IPS-NIHi7 (cell line): ENCODE results near the gene CLDN15.
"Not testable (repeated sequence)": the region's sequence is repeated elsewhere in the genome, so short reads cannot be mapped to it uniquely, and the experiment has no call there.

ENCODE experiments used
- DNase-seq: peaks from one replicate; pipeline ENCODE4 v3.0.0; 2012; ENCODE audit warnings: mixed read lengths; ENCODE audit errors: extremely low spot score

CLDN15 gene, protein sequence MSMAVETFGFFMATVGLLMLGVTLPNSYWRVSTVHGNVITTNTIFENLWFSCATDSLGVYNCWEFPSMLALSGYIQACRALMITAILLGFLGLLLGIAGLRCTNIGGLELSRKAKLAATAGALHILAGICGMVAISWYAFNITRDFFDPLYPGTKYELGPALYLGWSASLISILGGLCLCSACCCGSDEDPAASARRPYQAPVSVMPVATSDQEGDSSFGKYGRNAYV

DNA sequence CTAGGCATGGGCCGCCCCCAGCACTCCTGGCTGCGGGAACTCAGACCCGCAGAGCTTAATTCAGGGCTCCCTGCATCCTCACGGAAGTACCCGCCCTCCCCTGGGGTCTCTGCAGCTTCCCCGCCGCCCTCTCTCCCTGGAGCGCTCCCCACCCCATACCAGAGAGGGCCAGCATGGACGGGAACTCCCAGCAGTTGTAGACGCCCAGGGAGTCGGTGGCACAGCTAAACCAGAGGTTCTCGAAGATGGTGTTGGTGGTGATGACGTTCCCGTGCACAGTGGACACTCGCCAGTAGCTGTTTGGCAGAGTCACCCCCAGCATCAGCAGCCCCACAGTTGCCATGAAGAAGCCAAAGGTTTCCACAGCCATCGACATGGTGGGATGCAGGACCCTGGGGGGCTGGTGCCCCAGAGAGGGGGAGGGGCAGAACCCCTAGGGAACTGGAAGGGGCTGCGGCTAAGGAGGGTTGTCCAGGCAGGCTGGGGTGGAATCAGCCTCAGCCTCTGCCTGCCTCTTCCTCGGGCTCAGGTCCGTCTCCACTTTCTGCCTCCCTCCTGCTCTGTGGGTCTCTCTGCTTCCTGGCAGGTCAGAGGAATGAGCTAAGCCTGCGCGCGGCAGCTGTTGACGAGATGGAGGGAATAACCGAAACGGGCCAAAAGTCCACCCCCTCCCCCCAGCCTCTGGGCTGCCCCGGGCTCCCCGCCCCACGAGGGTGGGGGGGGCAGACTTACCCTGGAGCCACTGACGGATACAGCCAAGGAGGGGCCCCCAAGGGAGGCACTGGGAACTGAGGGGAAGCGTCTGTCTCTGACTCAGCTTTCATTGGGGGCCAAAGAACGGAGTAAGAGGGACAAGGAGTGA lies at the start of gene CLDN15:
CLDN15 (minus strand) TSS at position 597 of the 862 bp plus-strand sequence; CDS start at position 376, 221 bp downstream.
- no peak for DNase-seq

DNA sequence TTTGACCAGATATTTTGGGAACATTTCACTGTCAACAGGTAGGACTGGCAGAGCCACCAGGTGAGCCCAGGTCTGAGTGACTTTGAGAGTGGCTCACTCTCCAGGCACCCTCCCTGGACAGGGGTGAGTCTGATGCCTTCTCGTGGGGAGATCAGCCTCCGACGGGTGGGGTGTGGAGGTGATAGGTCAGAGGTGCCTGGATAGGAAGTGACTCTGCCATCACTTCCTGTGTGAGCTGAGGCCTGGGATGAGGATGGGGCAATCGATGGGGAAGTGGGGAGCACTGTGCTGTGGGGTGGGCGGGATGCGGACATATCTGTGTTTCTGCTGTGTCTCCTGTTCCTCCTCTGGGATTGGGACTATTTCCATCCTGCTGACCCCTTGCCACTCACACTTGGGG lies 49.4 kb upstream of the CLDN15 start:
- no peak for DNase-seq

DNA sequence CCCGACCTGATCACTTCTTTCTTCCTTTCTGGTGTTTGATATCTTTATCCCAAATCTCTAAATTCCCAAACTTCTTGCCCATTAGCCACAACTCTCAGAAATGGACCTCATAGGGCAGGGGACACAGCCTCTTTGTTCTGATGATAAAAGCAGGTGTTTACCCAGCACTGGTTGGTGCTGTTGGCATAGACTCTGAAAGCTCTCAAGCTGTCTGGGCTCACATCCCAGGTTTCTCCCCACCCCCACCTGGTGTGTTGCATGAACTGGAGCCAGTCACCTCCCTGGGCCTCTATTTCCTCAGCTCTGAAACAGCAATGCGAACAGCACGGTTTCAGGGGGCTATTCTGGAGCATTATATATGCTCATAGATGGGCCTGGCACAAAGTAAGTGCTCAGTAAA lies 48.3 kb upstream of the CLDN15 start:
- not testable (repeated sequence) for DNase-seq

DNA sequence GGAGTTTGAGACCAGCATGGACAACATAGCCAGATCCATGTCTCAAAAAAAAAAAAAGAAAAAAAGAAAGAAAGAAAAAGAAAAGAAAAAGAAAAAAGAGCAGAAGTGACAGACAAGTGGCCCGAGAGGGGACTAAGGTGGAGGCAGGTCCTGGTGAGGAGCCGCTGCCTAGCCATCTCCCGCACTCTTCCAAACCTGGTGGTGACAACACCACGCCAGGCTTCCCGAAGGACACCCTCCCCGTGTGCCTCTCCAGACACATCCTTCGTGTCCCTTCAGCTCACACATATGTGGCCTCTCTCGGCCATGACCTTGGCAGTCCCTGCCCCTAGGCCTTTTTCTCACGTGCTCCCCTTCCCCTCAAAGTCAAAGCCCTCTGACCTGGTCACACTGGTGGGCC lies 47.6 kb upstream of the CLDN15 start:
- no peak for DNase-seq

DNA sequence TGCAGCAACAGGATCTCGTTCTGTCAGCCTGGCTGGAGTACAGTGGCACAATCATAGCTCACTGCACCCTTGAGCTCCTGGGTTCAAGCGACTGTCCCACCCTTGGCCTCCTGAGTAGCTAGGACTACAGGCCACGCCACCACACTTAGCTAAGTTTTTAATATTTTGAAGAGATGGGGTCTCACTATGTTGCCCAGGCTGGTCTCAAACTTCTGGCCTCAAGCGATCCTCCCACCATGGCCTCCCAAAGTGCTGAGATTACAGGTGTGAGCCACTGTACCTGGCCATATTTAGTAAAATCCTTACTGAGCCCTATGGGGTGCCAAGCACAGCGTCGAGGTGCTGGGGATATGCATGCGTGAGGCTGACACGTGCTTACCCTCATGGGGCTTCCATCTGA lies 43.3 kb upstream of the CLDN15 start:
- not testable (repeated sequence) for DNase-seq

DNA sequence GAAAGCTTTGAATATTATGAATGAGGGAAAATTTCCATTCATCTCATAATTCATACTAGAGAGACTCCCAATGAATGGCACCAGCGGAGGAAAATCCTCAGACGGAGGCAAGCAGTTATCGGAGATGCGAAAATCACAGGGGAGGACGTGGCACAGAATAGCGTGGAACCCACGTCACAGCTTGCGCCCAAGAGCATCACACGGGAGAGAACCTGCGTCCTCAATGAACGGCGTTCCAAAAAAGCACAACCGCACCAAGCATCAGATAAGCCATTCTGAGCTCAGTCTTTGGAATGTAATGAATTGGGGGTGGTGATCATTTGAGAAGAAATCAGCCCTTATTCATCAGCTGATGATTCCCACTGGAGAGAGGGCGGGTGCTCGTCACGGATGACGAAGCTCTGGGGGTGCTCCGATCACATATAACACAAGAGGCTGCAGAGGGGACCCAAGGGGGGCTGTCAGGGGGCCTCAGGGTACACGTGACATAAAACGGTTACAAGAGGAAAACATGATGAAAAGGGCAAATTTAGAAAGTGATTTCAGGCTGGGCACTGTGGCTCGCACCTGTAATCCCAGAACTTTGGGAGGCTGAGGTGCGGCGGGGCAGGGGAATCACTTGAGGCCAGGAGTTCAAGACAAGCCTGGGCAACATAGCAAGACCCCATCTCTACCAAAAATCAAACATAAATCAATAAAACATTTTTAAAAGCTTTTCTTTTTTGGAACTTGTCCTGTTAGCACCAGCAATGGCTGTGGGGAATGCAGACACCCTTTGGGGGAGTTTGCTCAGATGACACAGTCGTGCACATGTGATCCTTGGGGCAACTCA lies 41.1 kb upstream of the CLDN15 start:
- DNase-seq = no peak

DNA sequence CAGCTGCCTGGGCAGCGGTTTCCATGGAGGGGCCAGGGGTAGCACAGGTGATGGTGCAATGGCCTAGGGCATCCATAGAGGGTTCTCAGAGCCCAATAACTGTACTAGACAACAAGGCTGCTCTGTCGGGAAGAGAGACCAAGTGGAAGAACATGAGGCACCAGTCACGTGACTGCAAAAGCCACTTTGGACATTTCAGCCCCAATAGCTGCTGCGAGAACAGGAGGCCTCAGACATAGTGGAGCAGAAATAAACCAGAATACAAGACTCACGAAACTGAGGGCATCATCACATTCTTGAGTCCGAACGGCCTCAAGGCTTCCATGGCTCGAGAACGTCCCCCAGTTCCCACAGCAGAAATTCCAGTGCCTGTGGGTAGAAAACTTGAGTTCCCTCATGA lies 39.6 kb upstream of the CLDN15 start:
- DNase-seq = no peak

DNA sequence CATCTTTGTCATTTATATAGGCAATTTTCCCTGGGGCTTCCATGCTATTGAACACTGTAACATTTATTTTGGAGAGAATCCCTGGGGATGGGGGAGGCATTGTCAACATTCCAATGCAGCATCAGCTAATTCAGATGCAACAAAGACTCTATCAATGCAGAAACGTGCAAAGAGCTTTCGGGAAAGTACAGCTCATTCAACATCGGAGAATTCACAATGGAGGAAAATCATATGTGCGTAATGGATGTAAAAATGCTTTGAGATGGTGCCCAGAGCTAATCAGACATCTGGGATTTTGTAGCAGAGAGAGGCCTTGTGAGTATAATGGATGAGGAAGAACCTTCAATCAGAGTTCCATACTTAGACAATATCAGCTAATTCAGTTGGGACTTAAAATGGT lies 35.6 kb upstream of the CLDN15 start:
- DNase-seq = no peak

DNA sequence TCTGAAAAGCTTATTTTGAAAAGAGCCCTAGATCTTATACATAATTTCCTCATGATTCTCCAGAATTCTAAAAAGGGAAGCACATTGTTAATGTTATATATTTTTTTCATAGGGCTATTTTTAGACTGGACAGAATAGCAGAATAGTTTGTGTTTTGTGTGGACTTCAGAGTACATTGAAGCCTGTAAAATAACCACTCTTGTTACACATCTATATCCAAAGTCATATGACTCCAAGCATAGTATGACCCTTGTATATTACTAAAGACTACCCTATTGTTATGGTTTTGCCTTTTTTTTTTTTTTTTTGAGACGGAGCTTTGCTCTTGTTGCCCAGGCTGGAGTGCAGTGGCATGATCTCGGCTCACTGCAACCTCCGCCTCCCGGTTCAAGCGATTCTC lies 33.4 kb upstream of the CLDN15 start:
- DNase-seq = no peak

DNA sequence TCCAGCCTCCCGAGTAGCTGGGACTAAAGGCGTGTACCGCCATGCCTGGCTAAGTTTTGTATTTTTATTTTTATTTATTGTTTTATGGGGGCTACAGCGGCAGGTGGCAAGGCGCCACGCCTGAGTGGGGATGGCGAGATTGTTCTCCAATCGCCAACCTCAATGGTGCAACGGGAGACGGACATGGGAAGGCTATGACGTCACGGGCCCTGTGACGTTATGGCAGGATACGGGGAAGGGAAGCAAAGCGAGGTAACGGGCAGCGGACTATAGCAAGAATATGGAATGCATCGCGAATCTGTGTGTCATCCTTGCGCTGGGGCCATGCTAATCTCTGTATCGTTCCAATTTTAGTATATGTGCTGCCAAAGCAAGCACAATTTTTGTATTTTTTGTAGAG lies 32.1 kb upstream of the CLDN15 start:
- no peak for DNase-seq

DNA sequence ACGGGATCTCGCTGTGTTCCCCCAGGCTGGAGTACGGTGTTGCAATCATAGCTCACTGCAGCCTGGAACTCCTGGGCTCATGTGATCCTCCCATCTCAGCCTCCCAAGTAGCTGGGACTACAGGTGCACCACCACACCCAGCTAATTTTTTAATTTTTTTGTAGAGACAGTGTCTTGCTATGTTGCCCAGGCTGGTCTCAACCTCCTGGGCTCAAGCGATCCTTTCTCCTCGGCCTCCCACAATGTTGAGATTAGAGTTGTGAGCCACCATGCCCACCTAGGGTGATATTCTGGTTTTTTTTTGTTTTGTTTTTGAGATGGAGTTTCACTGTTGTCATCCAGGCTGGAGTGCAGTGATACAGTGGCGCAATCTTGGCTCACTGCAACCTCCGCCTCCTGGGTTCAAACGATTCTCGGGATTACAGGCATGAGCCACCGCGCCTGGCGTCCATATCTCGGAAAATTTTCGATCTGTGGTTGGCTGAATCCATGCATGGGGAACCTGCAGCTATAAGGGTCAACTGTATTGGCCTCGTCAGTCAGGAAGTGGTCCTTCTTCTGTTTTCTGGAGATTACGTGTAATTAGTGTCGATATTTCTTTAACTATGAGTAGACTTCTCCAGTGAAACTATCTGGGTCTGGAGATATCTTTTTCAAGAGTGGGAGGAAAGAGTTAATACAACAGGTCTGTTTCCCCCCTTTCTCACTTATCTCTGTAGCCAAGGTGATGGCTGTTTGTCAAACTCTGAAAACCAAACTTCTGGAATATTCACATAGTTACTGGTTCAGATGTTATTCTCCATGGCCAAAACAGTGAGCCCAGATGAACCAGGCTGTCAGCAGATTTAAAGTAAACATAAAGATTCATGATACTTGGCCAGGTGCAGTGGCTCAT lies 28.3 kb upstream of the CLDN15 start:
- no peak for DNase-seq

DNA sequence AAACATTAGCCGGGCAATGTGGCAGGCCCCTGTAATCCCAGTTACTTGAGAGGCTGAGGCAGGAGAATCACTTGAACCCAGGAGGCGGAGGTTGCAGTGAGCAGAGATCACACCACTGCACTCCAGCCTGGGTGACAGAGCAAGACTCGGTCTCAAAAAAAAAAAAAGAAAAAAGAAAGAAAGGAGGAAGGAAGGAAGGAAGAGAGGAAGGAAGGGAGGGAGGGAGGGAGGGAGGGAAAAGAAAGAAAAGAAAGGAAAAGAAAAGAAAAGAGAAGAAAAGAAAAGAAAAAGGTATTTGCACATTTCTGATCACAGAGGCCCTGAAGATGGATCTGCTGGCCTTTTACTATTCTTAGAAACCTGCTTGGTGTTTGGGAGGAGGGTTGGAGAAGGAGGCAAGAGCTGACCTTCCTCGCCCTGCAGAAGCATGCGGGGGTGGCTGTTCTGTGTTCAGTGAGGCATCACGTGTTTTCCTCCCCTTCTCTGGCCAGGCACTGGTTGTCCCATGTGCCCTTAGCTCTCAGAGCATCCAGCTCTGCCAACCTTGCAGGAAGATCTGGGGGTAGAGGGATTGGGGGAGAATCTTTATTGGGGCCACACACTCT lies 26.6 kb upstream of the CLDN15 start:
- not testable (repeated sequence) for DNase-seq

DNA sequence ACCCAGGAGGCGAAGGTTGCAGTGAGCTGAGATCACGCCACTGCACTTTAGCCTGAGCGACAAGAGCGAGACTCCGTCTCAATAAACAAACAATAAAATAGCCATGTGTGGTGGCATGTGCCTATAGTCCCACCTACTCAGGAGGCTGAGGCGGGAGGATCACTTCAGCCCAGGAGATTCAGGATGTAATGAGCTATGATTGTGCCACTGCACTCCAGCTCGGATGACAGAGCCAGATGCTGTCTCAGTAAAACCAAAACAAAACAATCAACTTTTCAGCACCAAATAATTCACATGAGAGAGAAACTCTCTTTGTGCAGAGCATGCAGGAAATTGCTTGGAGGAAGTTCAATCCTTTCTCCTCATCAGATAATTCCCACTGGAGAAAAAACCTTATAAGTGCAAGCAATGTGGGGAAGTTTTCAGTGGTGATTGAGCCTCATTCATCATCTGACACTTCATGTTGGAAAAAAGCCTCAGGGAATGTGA lies 20.7 kb upstream of the CLDN15 start:
- DNase-seq = no peak

DNA sequence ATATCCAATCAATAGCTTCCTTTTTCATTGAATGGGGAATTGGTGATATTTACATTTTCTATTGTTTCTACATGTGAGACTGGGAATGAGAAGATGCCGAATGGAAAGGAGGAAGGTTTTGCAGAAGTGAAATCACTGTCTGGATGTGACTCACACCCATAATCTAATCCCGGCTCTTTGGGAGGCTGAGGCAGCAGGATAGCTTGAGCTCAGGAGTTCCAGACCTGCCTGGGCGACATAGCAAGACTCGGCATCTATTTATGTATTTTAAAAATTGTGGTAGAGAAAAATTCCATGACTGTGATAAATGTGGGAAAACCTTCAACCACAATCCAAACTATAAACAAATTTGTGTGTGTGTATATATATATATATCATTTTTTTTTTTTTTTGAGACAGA lies 18.2 kb upstream of the CLDN15 start:
- DNase-seq = no peak

DNA sequence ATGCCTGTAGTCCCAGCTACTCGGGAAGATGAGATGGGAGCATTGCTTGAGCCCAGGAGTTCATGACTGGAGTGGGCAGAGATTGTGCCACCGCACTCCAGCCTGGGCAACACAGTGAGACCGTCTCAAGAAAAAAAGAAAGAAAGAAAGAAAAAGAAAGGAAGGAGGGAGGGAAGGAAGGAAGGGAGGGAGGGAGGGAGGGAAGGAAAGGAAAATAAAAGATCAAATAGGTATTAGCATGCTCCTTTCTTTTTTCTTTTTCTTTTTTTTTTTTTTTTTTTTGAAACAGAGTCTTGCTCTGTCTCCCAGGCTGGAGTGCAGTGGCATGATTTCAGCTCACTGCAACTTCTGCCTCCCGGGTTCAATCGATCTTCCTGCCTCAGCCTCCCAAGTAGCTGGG lies 15.6 kb upstream of the CLDN15 start:
- not testable (repeated sequence) for DNase-seq

DNA sequence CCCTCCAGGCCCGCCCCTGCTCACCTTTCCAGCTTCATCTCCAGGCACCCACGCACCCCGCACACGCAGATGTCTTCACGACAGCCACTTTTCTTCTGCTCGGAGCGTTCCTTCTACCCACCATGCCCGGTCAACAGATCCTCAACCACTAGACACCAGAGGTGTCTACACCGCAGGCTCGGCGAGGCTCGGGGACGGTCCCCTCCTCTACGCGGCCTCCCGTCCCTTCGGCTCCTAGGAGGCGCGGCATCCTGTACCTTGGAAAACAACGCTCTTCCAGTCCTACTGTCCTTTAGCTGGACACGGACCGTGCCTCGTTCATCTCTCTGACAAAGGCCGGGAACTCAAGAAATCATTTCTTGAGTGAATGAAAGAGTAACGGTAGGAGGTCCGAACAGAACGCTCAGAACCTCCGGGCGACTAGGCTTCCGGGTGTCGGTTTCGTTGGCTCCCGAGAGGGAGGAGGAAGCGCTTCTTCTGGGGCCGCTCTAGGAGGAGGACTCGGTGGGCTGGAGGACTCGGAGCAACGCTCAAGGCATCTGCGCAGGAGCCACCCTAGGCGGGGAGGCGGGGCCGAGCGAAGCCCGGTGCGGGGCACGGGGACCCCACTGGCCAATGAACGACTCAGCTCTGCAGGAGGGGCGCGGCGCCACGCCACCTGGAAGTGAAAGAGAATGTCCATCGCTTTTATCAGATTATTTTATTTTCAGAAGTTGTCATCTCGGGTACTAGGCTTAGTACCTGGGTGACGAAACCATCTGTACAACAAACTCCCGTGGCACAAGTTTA lies 14.5 kb upstream of the CLDN15 start:
- DNase-seq = peak; percentile 99

DNA sequence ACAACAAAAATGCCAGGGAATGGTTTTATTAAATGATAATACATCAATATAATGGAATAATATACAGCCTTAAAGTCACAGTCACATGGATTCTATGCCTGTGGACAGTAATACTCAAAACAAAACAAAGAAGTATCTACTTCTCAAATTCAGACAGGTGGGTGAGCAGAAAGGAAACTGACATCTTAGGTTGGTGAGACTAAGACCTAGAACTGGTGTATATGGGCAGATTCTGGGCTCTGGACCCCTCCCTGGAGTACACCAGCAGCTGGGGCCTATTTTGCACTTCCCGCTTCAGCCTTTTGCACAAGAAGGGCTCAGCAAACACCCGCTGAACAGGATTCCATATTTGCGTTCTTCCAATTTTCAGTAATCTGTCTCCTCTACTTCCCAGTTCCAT lies 12.7 kb upstream of the CLDN15 start:
- no peak for DNase-seq

DNA sequence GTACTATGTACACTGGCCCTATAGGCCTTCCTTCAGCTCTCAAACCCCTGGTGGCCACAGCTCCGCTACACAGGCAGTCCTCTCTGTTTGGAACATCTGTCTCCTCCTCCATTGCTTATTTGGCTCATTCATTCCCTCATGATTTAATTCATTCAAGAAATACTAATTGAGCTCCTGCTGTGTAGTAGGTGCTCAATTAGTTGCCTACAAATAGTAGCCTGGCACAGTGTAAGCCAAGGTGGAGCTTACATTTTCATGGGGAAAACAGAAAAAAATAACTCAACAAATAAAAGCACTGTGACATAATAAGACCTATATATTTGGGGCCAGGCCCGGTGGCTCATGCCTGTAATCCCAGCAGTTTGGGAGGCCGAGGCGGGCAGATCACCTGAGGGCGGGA lies 10.7 kb upstream of the CLDN15 start:
- DNase-seq = no peak

DNA sequence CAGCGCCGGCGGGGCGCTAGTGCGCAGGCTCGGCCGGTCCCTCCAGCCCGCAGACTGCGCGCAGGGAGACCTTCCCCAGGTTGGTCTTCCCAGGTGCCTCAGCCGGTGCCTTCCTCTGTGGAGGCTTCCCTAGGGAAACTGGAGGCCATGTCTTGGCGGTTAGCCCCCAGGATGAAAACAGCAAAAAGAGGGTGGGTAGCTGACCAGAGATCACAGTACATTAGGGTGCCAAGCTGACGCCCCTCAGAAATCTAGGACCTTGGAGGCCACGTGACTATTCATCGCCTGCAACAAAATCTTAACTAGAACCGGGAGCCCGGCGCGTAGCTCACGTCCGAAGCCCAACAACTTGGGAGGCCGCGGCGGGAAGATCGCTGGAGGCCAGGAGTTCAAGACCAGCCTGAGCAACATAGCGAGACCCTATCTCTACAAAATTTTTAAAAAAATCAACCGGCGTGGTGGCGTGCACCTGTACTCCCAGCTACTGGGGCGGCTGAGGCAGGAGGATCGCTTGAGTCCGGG lies 7.6 kb upstream of the CLDN15 start:
- DNase-seq = peak; percentile 96
